GM21423 (cell line): Measurements from ENCODE around the gene CDON.
"Not testable (repeated sequence)": the region's sequence is repeated elsewhere in the genome, so short reads cannot be mapped to it uniquely, and the experiment has no call there.

ENCODE experiments used
- ATAC-seq: cut with Tn5 transposase; IDR thresholded peaks from one replicate; pipeline ENCODE4 v1.9.1; 2021; ENCODE audit warnings: mild to moderate bottlenecking, moderate library complexity; ENCODE audit not compliant: unreplicated experiment

CDON gene

DNA sequence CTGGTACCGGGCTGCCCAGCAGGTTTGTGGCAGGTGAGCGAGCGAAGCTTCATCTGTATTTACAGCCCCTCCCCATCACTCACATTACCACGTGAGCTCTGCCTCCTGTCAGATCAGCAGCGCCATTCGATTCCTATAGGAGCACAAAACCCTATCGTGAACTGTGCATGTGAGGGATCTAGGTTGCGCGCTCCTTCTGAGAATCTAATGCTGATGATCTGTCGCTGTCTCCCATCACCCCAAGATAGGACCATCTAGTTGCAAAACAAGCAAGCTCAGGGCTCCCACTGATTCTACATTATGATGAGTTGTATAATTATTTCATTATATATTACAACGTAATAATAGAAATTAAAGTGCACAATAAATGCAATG lies 132.6 kb downstream of the CDON start:
- ATAC-seq: no peak

DNA sequence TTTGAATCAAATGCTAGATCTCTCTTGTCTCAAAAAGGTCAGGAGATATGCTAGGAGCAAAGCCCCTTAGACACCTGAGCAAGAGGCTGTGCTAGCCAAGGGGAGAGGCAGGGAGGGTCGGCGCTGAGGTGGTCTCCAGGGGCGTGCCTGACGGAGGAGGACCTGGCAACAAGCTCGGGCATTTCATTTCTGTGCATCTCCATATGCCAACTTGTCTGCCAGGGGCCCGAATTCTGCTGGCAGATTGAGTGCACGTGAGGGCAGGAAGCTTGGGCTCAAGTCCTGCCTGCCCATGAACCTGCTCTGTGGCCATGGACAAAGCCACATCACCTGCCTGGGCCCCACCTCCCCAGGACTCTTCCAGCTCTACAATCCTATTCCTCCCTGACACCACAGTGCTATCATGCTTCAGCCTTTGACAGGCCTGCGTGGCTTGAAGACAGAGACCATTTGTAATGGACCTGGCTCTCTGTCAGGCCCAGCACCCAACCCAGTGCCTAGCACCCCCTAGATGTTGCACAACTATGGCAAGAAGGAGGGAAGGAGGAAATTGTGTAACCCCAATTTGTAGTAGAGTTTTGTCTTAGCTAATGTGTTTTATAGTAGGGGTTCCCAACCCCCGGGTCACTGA lies 133.1 kb downstream of the CDON start:
- ATAC-seq: no peak

DNA sequence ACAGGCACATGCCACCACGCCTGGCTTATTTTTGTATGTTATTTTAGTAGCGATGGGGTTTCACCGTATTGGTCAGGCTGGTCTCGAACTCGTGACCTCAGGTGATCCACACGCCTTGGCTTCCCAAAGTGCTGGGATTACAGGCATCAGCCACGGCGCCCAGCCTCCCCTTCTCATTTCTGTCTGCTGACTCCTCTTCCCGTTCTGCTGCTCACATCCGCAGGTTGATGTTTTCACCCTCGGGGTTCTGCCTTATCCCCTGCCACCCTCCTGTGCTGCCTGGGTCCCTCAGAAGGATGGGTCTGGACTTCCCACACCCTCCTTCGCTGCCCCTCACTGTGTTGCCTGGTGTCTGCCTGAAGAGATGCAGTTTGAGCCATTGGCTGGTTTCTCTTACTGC lies 136.0 kb downstream of the CDON start:
- no peak for ATAC-seq

DNA sequence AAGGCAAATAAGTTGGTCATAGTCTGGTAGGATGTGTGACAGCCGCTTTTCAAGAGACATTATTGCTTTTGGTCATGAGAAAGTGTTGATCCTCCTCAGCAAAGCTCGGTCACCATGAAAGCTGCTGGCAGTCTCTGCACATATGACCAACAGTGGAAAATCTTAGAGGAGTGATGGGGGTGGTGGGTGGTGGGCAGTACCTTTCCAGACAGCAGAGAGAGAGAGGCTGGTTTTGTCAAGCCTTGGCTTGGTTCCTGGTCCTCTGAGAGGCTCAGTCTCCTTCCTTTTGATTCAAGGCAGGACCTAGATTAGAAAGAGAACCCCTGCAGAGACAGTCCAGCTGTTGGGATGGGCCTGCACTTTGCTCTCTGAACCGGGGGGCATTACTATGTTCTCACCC lies 136.9 kb downstream of the CDON start:
- no peak for ATAC-seq

DNA sequence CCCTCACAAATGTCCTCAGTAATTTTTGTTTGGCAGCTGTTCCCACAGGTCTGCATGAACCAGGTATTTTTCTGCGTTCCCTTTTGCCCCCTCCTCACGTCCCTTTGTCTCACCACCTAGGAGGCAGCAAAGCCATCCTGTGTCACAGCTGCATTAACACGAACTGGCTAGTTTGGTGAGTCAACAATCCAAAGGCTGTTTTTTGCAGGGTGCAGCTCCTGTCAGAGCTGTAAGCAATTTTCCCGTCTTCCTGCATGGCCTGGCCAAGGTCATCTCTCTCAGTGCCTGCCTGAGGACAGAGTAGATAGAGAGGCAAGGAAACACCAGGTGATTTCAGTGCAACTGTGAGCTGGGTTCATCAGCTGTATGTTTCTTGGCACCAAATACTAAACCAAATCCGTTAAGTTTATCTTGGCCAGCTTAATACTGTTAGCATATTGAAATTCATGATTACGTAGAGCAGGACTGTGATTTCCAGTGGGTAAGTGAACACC lies 137.4 kb downstream of the CDON start:
- ATAC-seq: no peak

DNA sequence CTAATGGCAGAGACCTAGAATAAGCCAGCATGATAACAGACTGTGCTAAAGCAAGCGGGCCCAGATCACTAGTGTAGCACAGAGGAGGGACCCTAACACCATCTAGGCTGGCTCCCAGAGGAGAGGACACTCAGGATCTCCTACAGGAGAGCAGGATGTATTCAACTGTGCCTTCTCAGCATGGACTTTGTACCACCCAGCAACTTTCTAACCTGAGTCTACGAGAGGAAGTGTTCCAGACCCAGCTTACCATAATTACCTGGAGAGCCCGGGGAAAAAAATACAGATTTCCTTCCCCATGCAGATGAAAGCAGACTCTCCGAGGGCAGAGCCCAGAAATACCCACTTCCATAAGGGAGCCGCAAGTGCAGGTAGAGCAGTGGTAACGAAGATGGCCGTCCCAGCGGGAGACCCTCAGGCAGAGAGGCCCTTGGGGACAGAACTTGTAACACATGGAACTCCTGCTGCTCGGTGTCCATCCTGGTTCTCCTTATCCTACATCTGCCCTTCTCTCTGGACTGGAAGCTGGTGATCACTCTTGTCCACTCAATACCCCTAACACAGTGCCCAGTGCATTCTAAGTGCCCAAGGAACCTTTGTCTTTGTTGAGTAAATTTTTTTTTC lies 138.2 kb downstream of the CDON start:
- ATAC-seq: no peak

DNA sequence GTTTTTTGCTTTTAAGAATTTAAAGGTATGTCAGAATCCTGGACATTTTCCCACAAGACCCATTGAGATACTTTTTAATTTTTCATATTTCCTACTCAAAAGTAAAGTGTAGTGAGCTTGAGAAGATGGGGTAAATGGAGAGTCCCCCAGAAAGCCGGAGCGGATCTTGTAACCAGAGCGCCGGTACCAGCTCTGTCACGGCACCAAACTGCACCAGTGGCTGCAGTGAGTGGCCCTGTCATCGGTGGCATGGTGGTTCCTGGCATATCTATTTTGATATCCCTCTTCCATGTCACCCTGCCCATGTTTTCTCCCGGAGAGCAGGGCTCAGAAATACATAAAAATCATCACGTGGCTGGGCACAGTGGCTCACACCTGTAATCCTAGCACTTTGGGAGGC lies 139.0 kb downstream of the CDON start:
- no peak for ATAC-seq

DNA sequence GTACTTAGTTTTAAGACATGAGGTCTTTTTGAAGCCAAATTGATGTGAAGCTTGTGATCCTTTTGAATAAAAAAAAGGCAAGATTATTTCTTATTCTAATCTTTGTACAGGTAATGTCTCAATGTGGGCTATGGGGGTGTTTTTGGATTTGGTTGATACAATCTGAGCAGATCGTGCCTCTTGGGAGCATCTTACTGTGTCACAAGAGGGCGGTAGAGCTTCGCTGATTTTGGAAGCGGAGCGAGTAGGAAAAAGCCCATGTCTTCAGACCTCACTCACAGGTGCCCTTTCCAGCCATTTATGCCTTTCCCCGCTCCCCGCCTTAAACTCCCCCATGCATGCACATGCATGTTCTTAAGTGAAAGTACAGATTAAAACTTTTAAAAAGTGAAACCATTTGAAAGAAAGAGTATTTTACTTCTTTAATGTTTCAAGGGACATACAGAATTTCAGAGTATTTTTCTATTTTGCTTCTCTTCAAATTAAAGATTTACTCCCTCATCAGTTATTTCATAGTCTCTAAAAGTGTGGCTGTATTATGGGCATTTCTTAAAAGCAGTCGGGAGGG lies 139.6 kb downstream of the CDON start:
- peak; percentile 78 for ATAC-seq

DNA sequence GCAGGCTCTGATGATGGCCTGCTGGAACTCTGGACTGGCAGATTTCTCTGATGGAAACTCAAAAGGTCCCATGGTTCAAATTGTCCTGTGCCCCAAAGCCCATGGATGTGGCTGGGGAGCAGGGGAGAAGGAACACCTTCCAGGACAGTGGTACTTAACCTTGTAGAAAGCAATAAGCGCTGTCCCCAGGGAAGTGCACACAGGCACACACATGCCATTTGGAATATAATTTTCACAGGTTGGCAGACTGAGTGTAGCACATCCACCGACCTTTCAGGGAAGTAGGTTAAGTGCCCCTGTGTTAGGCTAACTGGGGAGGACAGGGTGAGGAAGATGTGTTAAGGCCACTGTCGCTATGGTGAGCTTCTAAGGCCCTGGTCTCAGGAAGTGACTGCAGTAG lies 140.5 kb downstream of the CDON start:
- no peak for ATAC-seq

DNA sequence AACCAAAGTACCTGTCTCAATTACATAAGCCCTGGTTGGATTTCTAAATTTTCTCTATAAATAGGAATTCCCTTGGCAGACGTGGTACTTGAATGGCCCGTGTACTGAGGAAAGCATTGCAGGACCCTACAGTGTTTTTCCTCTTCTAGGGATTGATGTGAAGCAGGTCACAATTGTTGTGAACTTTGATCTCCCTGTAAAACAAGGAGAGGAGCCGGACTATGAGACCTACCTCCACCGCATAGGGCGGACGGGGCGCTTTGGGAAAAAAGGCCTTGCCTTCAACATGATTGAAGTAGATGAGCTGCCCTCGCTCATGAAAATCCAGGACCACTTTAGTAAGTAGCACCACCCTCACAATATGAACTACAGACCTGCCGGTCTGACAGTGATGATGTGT lies 141.6 kb downstream of the CDON start:
- no peak for ATAC-seq

DNA sequence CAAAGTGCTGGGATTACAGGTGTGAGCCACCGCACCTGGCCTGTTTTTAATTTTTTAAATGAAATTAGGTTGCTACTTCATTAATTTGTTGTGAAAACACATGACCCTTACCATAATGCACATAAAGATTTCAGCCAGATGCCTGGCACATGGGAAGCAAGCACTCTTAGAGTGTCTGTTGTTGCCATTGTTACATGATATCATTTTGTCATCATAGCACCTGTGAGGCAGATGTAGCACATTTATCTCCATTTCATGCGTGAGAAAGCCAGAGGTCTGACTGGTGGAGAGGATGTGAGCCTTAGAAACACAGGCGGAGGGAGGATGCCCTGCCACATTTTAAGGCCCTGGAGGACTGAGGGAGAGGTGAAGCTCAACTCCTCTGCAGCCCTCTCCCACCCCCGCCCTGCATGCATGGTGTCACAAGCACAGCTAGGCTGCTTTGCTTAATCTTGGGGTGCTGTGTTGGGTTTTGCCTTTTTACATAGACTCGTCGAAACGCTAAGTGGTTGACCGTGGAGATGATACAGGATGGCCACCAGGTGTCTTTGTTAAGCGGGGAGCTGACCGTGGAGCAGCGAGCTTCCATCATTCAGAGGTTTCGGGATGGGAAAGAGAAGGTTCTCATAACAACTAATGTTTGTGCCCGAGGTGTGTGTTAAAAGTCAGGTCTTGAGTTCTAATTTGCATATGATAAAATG lies 144.4 kb downstream of the CDON start:
- no peak for ATAC-seq

DNA sequence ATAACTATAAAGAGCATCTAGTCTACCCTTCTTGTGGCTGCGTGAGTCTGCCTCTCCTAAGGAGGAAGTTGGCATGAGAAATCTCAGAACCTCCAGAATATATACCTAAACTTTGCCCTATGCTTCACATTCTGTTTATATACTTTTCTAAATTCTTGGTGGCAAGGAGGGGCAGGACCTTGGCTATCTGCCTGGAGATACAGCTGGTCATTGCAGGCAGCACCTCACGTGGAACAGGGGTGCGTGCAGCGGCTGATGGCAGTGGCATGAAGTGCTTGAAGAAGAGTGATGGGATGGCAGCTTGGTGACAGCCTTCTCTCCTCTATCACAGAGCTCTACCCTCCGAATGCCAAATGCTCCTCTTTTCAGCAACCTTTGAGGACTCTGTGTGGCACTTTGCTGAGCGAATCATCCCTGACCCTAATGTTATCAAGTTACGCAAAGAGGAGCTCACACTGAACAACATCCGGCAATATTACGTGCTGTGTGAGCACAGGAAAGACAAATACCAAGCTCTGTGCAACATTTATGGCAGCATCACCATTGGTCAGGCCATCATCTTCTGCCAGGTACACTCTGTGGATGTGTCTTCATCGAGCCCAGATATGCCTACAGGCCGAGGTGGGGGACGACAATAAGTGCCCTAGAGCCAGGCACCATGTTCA lies 145.9 kb downstream of the CDON start:
- ATAC-seq: no peak

DNA sequence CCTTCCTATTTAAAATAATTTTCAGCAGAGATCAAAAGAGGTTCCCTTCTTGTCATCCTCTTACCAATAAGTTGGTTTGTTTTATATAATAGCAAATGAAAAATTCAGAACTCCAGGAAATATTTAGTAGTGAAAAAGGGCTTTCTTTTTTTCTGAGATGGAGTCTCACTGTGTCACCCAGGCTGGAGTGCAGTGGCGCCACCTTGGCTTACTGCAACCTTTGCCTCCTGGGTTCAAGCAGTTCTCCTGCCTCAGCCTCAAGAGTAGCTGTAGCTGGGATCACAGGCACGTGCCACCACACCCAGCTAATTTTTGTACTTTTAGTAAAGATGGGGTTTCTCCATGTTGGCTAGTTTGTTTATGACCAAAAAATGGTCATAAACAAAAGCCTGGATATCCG lies 148.1 kb downstream of the CDON start:
- not testable (repeated sequence) for ATAC-seq

DNA sequence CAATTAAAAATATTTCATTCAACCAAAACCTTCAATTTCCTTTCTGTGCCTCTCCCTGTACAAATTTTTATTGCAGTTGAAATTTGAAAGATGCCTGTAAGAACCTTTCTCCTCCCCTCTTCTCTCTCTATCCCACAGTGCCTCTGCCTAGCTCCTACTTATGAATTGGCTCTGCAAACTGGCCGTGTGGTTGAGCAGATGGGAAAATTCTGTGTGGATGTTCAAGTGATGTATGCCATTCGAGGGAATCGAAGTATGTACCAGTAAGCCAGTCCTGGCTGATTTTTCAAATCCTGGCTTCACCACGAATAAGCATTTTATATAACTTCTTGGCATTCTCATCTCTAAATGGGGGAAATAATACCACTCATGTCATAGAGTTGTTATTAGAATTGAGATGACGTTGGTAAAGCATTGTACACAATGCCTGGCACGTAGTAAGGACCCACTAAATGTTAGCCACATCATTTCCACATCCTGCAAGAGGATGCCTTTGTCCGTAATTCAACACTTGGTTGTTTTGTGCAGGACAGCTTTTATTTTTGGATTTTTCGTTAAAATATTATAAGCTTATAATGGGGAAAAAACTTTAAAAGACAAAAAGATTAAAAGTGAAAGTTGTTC lies 152.3 kb downstream of the CDON start:
- no peak for ATAC-seq
